Stomach (tissue), 9 donors: ENCODE data around the gene MSH5. TPM values are rescaled to one million over a fixed set of nuclear protein-coding genes. Genes with fewer than 3 reads are reported as not detected.

Experiments used
- DNase-seq, 2 donors: peaks; one replicate each; pipeline versions ENCODE4 v3.0.0 to v3.0.0-alpha.2; 2013 to 2019
- H3K27ac ChIP-seq, 5 donors: fragments of 200-600 bp in 4 of 5; sonication (generic) in 4 of 5; one replicate each; pipeline ENCODE4 v1.5.1; 2013 to 2019; ENCODE audit warnings: mild to moderate bottlenecking in 1 of 5, moderate library complexity in 1 of 5
- H3K27me3 ChIP-seq, 3 donors: fragments of 200-600 bp; sonication (generic); one replicate each; pipeline ENCODE4 v1.5.1; 2017 to 2019; ENCODE audit warnings: mixed run types in 1 of 3
- H3K36me3 ChIP-seq, 4 donors: fragments of 200-600 bp; sonication (generic); 1 replicate in 3 of 4; 2 replicates in 1 of 4; pipeline ENCODE4 v1.5.1; 2016 to 2019
- H3K4me1 ChIP-seq, 4 donors: fragments of 200-600 bp; sonication (generic); one replicate each; pipeline ENCODE4 v1.5.1; 2016 to 2019
- H3K4me3 ChIP-seq, 4 donors: fragments of 200-600 bp; sonication (generic) in 3 of 4; one replicate each; pipeline ENCODE4 v1.5.1; 2016 to 2019; ENCODE audit warnings: mild to moderate bottlenecking in 1 of 4
- H3K9me3 ChIP-seq, 4 donors: fragments of 200-600 bp; sonication (generic); one replicate each; pipeline ENCODE4 v1.5.1; 2016 to 2019
- CTCF ChIP-seq, 7 experiments: fragments of 450-650 bp in 4 of 7; fragments of 200-600 bp in 3 of 7; sonication (generic) in 3 of 7; IDR thresholded peaks; one replicate each; pipeline ENCODE4 v1.5.1; 2016 to 2019; ENCODE audit warnings: antibody characterized with exemption in 7 of 7, control low read depth in 2 of 7, mild to moderate bottlenecking in 1 of 7
- EP300 ChIP-seq: sonication (generic); formaldehyde crosslinking; IDR thresholded peaks from one replicate; pipeline ENCODE4 v1.6.1; 2017; ENCODE audit warnings: antibody characterized with exemption
- POLR2A ChIP-seq, 4 donors: fragments of 450-650 bp; IDR thresholded peaks; one replicate each; pipeline ENCODE4 v1.6.1; 2016; ENCODE audit warnings: antibody characterized with exemption in 4 of 4, control low read depth in 2 of 4, mild to moderate bottlenecking in 1 of 4, moderate library complexity in 1 of 4
- POLR2AphosphoS5 ChIP-seq, 3 donors: sonication (generic); formaldehyde crosslinking; IDR thresholded peaks; one replicate each; pipeline ENCODE4 v1.6.1; 2016; ENCODE audit warnings: antibody characterized with exemption in 3 of 3
- WGBS, 5 donors: extraction: QIAGEN DNeasy Blood & Tissue Kit in 3 of 5; methylation state at CpG; one replicate each; pipeline versions ENCODE4 v1.1.5 to v1.1.7; 2013 to 2018; 5-methylcytosine and 5-hydroxymethylcytosine counted together
- intact Hi-C: fragments of 100-400 bp; cut with DNase I; formaldehyde crosslinking; loops from one replicate; pipeline ENCODE4 v1.15.1; 2023; ENCODE audit warnings: low total_unique reads
- polyA plus RNA-seq, 3 donors: library from polyadenylated mRNA; stranded (reverse); fragments of 200-250 nt; gene quantifications; one replicate each; pipeline ENCODE4 v1.2.3, GENCODE V29; 2013
- total RNA-seq, 5 donors: library from RNA; depleted of rRNA; stranded (reverse); fragments of >200 nt; gene quantifications; one replicate each; pipeline versions ENCODE4 v1.1.0 to v1.2.3, GENCODE V29; 2014 to 2016
- donor health status: healthy with polysubstance abuse.
- donor health status: Bipolar disorder and iron deficiency.
- donor health status: healthy.

The MSH5 gene
- total and polyA plus RNA-seq, 8 donors = 2.9 to 66.4 (median 10.9) TPM

GRCh38 chr6:31778193-31778592 lies 38.4 kb downstream of the MSH5 start:
- Histone ChIP-seq H3K4me3 (no peak overlapping the region), H3K27me3 (no peaks in the 10 kb centered on the region), H3K4me1 (peaks cover 24 to 39% (median 31%) of the 10 kb centered on the region in 4 donors), H3K36me3 (peaks cover 43 to 55% (median 54%) of the 10 kb centered on the region in 4 donors), H3K9me3 (no peaks in the 10 kb centered on the region), H3K27ac (peak overlapping the region; percentile 78 to 90 (median 84))
- WGBS, 5 donors = 91 to 96% (median 94%) methylated on average over 4 to 5 of the region's 5 CpGs
- TF ChIP-seq CTCF (IDR thresholded peaks at IDR 0.05) (no peak), POLR2AphosphoS5 (IDR thresholded peaks at IDR 0.05) (no peak), POLR2A (IDR thresholded peaks at IDR 0.05) (no peak), EP300 (no peak)
- intact Hi-C loops = no loop called here
- no peak for DNase-seq

- H3K27me3 ChIP-seq = no peaks in the 10 kb centered on the region
- peak in 1 of 2 donors; percentile 41 for DNase-seq
- no peak for TF ChIP-seq POLR2A (IDR thresholded peaks at IDR 0.05)
- TF ChIP-seq EP300 = no peak
- no peak for TF ChIP-seq POLR2AphosphoS5 (IDR thresholded peaks at IDR 0.05)
- TF ChIP-seq CTCF (IDR thresholded peaks at IDR 0.05) = no peak
- no peak overlapping the region for H3K4me3 ChIP-seq
- H3K9me3 ChIP-seq = no peaks in the 10 kb centered on the region
- H3K4me1 ChIP-seq = peaks cover 24 to 37% (median 29%) of the 10 kb centered on the region in 4 donors
- WGBS, 5 donors = 75 to 93% (median 87%) methylated on average over 27 to 43 of the region's 43 CpGs
- H3K36me3 ChIP-seq = peaks cover 52 to 65% (median 64%) of the 10 kb centered on the region in 4 donors
- intact Hi-C loops = no loop called here
- H3K27ac ChIP-seq = peak overlapping the region in 4 of 5 donors; percentile 8 to 83 (median 56)
Measured at GRCh38 chr6:31778999-31779885, 39.4 kb downstream of the MSH5 start.

GRCh38 chr6:31779908-31780307 lies 40.1 kb downstream of the MSH5 start:
- Histone ChIP-seq H3K27me3 (no peaks in the 10 kb centered on the region), H3K9me3 (no peaks in the 10 kb centered on the region), H3K36me3 (peaks cover 59 to 72% (median 71%) of the 10 kb centered on the region in 4 donors), H3K4me1 (peaks cover 24 to 34% (median 27%) of the 10 kb centered on the region in 4 donors), H3K4me3 (no peak overlapping the region), H3K27ac (no peak overlapping the region)
- intact Hi-C loops = no loop called here
- DNase-seq = no peak
- no peak for TF ChIP-seq POLR2AphosphoS5 (IDR thresholded peaks at IDR 0.05)
- TF ChIP-seq CTCF (IDR thresholded peaks at IDR 0.05) = no peak
- 89 to 97% (median 96%) methylated on average over 9 to 10 of the region's 10 CpGs for WGBS, 5 donors

- intact Hi-C loops = no loop called here
- Histone ChIP-seq H3K27ac (no peak overlapping the region), H3K36me3 (peaks cover 66 to 79% (median 78%) of the 10 kb centered on the region in 4 donors), H3K9me3 (no peaks in the 10 kb centered on the region), H3K27me3 (no peaks in the 10 kb centered on the region), H3K4me1 (peaks cover 18 to 26% (median 21%) of the 10 kb centered on the region in 4 donors), H3K4me3 (no peak overlapping the region)
- 86 to 90% (median 89%) methylated on average over 9 to 20 of the region's 20 CpGs for WGBS, 5 donors
- DNase-seq = no peak
- TF ChIP-seq POLR2AphosphoS5 (IDR thresholded peaks at IDR 0.05) = no peak
- TF ChIP-seq CTCF (IDR thresholded peaks at IDR 0.05) = no peak
- TF ChIP-seq EP300 = no peak
- TF ChIP-seq POLR2A (IDR thresholded peaks at IDR 0.05) = no peak
Measured at GRCh38 chr6:31780507-31781243, 40.9 kb downstream of the MSH5 start.
